ENCODE measurements around the gene IFIT1. TPM values are rescaled to one million over a fixed set of nuclear protein-coding genes. Genes with fewer than 3 reads are reported as not detected.
"Not testable (repeated sequence)": the region's sequence is repeated elsewhere in the genome, so short reads cannot be mapped to it uniquely, and the experiment has no call there.

Gene IFIT1
- total RNA-seq, 2 donors from 2014 or later, result 9.0 to 44.3 TPM

- TF ChIP-seq, protein P1, sequence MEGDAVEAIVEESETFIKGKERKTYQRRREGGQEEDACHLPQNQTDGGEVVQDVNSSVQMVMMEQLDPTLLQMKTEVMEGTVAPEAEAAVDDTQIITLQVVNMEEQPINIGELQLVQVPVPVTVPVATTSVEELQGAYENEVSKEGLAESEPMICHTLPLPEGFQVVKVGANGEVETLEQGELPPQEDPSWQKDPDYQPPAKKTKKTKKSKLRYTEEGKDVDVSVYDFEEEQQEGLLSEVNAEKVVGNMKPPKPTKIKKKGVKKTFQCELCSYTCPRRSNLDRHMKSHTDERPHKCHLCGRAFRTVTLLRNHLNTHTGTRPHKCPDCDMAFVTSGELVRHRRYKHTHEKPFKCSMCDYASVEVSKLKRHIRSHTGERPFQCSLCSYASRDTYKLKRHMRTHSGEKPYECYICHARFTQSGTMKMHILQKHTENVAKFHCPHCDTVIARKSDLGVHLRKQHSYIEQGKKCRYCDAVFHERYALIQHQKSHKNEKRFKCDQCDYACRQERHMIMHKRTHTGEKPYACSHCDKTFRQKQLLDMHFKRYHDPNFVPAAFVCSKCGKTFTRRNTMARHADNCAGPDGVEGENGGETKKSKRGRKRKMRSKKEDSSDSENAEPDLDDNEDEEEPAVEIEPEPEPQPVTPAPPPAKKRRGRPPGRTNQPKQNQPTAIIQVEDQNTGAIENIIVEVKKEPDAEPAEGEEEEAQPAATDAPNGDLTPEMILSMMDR (IDR thresholded peaks at IDR 0.05), result no peak
- no peaks in the 10 kb centered on the region for H3K36me3 ChIP-seq
- ATAC-seq (ENCODE audit: insufficient number of reproducible peaks, low FRiP score, low read depth), result no peak
- DNase-seq (ENCODE audit: low spot score), result no peak
- no peaks in the 10 kb centered on the region for H3K27me3 ChIP-seq (replicated peaks; ENCODE audit: insufficient read depth)
- no peak overlapping the region for H3K4me3 ChIP-seq
- no peaks in the 10 kb centered on the region for H3K4me1 ChIP-seq (ENCODE audit: control insufficient read depth in 1 of 2, low read depth in 2 of 2)
- H3K9me3 ChIP-seq, result no peaks in the 10 kb centered on the region
- H3K27ac ChIP-seq, result no peak overlapping the region
These were observed 7.7 kb upstream of the IFIT1 start for GRCh38 chr10:89384474-89385340.

DNA sequence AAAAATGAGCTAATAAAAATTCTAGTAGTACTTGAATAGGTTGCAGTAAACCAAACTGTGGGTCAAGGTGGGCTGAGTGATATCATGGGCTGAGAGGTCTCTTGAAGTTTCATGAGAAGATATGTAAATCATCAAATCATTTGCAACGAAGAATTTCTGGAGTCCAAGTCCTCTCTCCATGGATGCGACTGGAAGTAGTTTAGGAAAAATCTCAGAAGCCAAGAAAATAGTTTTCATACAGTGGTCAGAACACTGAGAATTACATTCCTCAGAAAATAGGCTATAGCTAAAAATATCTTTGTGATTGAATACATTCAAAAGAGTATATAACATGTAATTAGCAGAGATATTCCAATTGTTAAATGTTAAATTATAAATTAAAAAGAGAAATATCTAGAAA lies 3.6 kb upstream of the IFIT1 start:
- Histone ChIP-seq H3K9me3 (no peaks in the 10 kb centered on the region), H3K4me3 (no peak overlapping the region), H3K27me3 (replicated peaks; ENCODE audit: insufficient read depth) (no peaks in the 10 kb centered on the region), H3K27ac (no peak overlapping the region), H3K36me3 (no peaks in the 10 kb centered on the region), H3K4me1 (ENCODE audit: control insufficient read depth in 1 of 2, low read depth in 2 of 2) (peaks cover 7 to 12% of the 10 kb centered on the region in 2 donors)
- no peak for ATAC-seq (ENCODE audit: insufficient number of reproducible peaks, low FRiP score, low read depth)
- DNase-seq (ENCODE audit: low spot score), result no peak
- TF ChIP-seq, protein P1 (IDR thresholded peaks at IDR 0.05), result no peak

DNA sequence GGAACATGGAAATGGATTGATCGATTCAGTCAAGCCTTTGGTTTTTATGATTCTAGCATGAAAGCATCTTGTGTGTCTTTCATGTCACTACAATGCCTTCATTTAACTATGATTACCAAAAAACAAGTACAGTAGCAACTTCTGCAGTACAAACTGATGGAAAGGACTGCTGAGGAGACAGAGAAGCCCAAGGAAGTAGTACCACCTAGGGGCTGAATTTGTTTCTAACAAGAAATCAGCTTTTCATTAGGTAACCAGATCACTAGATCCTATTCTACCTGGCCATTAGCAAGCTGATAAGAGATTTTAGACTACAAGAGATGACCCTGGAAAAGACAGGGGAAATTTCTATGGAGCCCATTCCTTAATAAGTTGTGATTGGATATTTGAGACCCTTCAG lies 3.2 kb upstream of the IFIT1 start:
- Histone ChIP-seq H3K27ac (no peak overlapping the region), H3K4me1 (ENCODE audit: control insufficient read depth in 1 of 2, low read depth in 2 of 2) (peaks cover 10 to 17% of the 10 kb centered on the region in 2 donors), H3K27me3 (replicated peaks; ENCODE audit: insufficient read depth) (no peaks in the 10 kb centered on the region), H3K36me3 (no peaks in the 10 kb centered on the region), H3K4me3 (no peak overlapping the region), H3K9me3 (no peaks in the 10 kb centered on the region)
- TF ChIP-seq, protein P1 (IDR thresholded peaks at IDR 0.05), result peak; percentile 35
- no peak for ATAC-seq (ENCODE audit: insufficient number of reproducible peaks, low FRiP score, low read depth)
- DNase-seq (ENCODE audit: low spot score), result no peak

DNA sequence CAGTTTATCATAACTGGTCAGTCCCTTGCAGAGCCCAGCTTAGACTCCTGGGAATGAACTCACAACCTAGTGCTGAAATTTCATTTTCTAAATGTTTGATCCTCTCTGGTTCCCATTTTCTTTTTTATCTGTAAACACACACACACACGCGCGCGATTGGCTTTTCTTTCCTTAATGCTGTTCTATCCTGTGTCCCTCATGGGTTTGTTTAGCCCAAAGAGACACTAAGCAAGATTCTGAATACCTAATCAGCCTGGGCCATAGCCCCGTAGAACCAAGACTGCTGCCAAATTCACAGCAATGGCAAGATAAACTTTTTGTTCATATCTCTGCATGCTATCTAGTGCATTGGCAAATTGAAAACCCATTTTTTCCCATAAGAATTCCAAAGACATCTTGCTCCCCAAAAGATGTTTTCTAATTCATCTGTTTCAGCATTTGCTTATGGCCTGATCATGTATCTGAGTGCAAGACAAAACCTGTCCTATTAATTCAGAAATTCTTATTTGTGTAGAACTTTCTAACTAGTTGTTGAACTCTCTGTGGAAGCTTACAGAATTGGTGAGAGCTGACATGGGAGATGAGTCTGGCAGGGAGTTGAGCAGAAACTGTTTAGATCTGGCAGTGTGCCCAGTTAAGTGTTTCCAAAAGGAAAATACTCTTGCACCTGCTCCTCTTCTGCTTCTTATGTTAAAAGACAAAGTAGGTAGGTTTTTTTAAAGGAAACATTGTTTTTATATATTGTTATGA lies 1.8 kb upstream of the IFIT1 start:
- DNase-seq (ENCODE audit: low spot score), result no peak
- H3K4me1 ChIP-seq (ENCODE audit: control insufficient read depth in 1 of 2, low read depth in 2 of 2), result peaks cover 10 to 27% of the 10 kb centered on the region in 2 donors
- no peaks in the 10 kb centered on the region for H3K27me3 ChIP-seq (replicated peaks; ENCODE audit: insufficient read depth)
- no peak for ATAC-seq (ENCODE audit: insufficient number of reproducible peaks, low FRiP score, low read depth)
- no peaks in the 10 kb centered on the region for H3K36me3 ChIP-seq
- H3K27ac ChIP-seq, result no peak overlapping the region
- no peak overlapping the region for H3K4me3 ChIP-seq
- H3K9me3 ChIP-seq, result no peaks in the 10 kb centered on the region
- TF ChIP-seq, protein P1 (IDR thresholded peaks at IDR 0.05), result no peak

GRCh38 chr10:89391226-89391576 lies 1.2 kb upstream of the IFIT1 start:
- not testable (repeated sequence) for DNase-seq (ENCODE audit: low spot score); H3K9me3 ChIP-seq; H3K27me3 ChIP-seq (replicated peaks; ENCODE audit: insufficient read depth); H3K27ac ChIP-seq; H3K4me3 ChIP-seq; ATAC-seq (ENCODE audit: insufficient number of reproducible peaks, low FRiP score, low read depth); H3K36me3 ChIP-seq
- H3K4me1 ChIP-seq (ENCODE audit: control insufficient read depth in 1 of 2, low read depth in 2 of 2), result peaks cover 10 to 27% of the 10 kb centered on the region in 2 donors

Data from thoracic aorta (tissue), 2 donors.